Sigmoid colon (tissue), 4 donors: ENCODE data around the gene REXO1.

Source experiments
- CTCF ChIP-seq, 4 experiments: fragments of 450-650 bp in 3 of 4; fragments of 200-600 bp in 1 of 4; IDR thresholded peaks; one replicate each; pipeline ENCODE4 v1.5.1; 2016 to 2019; ENCODE audit warnings: antibody characterized with exemption in 4 of 4, mild to moderate bottlenecking in 3 of 4, moderate library complexity in 2 of 4
- POLR2A ChIP-seq, 2 donors: fragments of 450-650 bp; IDR thresholded peaks; one replicate each; pipeline ENCODE4 v1.6.1; 2016; ENCODE audit warnings: antibody characterized with exemption in 2 of 2, mild to moderate bottlenecking in 2 of 2, moderate library complexity in 2 of 2
- POLR2AphosphoS5 ChIP-seq, 4 donors: sonication (generic); formaldehyde crosslinking; IDR thresholded peaks; one replicate each; pipeline ENCODE4 v1.6.1; 2017; ENCODE audit warnings: antibody characterized with exemption in 4 of 4

- TF ChIP-seq CTCF (IDR thresholded peaks at IDR 0.05) (no peak), POLR2A (IDR thresholded peaks at IDR 0.05) (no peak), POLR2AphosphoS5 (IDR thresholded peaks at IDR 0.05) (no peak)
Measured at GRCh38 chr19:1857648-1858326, 9.5 kb upstream of the REXO1 start.
